ENCODE measurements around the gene FRMD4B.
A peak's percentile ranks its signal among the peaks of the same experiment; 100 is the strongest.

The FRMD4B gene

DNA sequence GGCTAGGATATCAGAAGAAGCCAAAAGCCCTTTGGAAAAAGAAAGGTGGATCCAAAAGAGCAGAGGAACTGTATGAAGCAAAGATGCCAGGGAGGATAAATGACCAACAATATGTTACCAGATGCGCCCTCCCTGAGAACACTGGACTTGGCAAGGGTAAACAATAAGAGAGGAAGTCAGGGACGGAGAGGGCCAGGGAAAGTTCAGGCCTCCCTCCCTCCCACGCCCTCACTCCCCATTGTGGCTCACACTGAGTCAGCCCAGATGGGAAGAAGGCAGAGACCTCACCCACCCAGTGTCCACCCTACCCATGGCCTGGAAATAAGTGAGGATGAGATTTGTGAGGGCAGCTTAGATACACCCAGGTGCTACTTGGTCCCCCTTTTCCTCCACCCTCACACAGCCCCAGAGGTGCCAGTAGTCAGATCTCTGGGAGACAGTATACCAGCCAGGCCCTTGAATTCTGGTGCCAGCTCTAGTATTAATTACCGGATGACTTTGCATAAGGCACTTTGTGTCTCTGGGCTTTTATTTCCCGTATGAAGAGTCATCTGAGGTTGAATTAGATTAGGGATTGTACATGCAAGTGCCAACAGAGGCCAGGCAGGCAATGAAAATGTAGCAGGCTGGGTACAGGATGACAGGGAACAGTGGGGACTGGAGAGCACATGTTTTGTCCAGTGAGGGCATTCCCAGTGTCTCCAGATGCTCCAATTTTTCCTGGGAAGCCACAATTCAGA, 35.1 kb upstream of the FRMD4B start:
- Histone ChIP-seq H3K9ac (ENCODE audit: low read length in 5 of 5) (no peak overlapping the region), H3K4me1 (ENCODE audit: control insufficient read depth in 5 of 5, insufficient read depth in 5 of 5, low read length in 5 of 5) (peaks cover 0 to 9% (median 0%) of the 10 kb centered on the region in 5 donors), H3K4me3 (ENCODE audit: low read depth in 1 of 5, low read length in 5 of 5) (no peak overlapping the region), H3K27ac (ENCODE audit: low read depth, low read length) (no peak overlapping the region), H3K36me3 (ENCODE audit: control insufficient read depth in 5 of 5, insufficient read depth in 5 of 5, low read length in 5 of 5) (no peaks in the 10 kb centered on the region), H3K27me3 (ENCODE audit: control insufficient read depth in 5 of 5, insufficient read depth in 4 of 5, low read length in 5 of 5) (no peaks in the 10 kb centered on the region), H3K9me3 (ENCODE audit: control insufficient read depth in 5 of 5, low read length in 5 of 5) (no peaks in the 10 kb centered on the region)

DNA sequence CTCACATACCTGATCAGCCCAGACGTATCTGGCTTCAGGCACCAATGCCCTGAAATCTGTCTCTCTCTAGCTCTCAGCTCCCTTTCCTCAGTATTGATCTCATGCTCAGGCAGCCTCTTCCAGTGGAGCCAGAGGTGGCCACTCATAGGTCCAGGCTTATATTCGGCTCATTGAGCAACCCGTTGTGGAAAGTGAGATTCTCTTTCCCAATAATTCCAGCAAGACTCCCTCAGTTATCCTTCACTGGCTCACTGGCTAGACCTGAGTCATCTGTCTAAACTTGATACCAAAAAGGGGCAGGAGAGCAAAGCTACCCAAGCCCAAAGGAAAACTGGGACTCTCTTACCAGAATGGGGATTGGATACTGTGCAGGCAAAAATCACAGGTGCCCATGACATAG, 33.4 kb upstream of the FRMD4B start:
- Histone ChIP-seq H3K36me3 (ENCODE audit: control insufficient read depth in 5 of 5, insufficient read depth in 5 of 5, low read length in 5 of 5) (no peaks in the 10 kb centered on the region), H3K27ac (ENCODE audit: low read depth, low read length) (no peak overlapping the region), H3K9me3 (ENCODE audit: control insufficient read depth in 5 of 5, low read length in 5 of 5) (no peaks in the 10 kb centered on the region), H3K4me1 (ENCODE audit: control insufficient read depth in 5 of 5, insufficient read depth in 5 of 5, low read length in 5 of 5) (peaks cover 0 to 9% (median 0%) of the 10 kb centered on the region in 5 donors), H3K27me3 (ENCODE audit: control insufficient read depth in 5 of 5, insufficient read depth in 4 of 5, low read length in 5 of 5) (no peaks in the 10 kb centered on the region), H3K4me3 (ENCODE audit: low read depth in 1 of 5, low read length in 5 of 5) (no peak overlapping the region), H3K9ac (ENCODE audit: low read length in 5 of 5) (no peak overlapping the region)

DNA sequence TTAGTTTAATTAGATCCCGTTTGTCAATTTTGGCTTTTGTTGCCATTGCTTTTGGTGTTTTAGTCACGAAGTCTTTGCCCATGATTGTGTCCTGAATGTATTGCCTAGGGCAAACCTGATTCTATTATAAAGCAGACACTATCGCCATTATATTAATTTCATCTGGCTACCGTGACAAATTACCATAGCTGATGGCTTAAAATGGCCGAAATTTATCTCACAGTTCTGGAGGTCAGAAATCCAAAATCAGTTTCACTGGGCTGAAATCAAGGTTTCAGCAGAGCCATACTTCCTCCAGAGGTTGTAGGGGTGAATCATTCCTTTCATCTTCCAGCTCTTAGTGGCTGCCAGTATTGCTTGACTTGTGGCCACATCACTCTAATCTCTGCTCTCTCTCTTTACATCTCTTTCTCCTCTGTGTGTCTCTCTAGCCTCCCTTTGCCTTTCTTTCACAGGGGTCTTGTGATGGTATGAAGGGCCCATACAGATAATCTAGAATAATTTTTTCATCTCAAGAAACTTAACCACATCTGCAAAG, 31.7 kb upstream of the FRMD4B start:
- Histone ChIP-seq H3K27ac (ENCODE audit: low read depth, low read length) (no peak overlapping the region), H3K9me3 (ENCODE audit: control insufficient read depth in 5 of 5, low read length in 5 of 5) (no peaks in the 10 kb centered on the region), H3K4me1 (ENCODE audit: control insufficient read depth in 5 of 5, insufficient read depth in 5 of 5, low read length in 5 of 5) (peaks cover 0 to 9% (median 0%) of the 10 kb centered on the region in 5 donors), H3K36me3 (ENCODE audit: control insufficient read depth in 5 of 5, insufficient read depth in 5 of 5, low read length in 5 of 5) (no peaks in the 10 kb centered on the region), H3K4me3 (ENCODE audit: low read depth in 1 of 5, low read length in 5 of 5) (no peak overlapping the region), H3K9ac (ENCODE audit: low read length in 5 of 5) (no peak overlapping the region), H3K27me3 (ENCODE audit: control insufficient read depth in 5 of 5, insufficient read depth in 4 of 5, low read length in 5 of 5) (no peaks in the 10 kb centered on the region)

DNA sequence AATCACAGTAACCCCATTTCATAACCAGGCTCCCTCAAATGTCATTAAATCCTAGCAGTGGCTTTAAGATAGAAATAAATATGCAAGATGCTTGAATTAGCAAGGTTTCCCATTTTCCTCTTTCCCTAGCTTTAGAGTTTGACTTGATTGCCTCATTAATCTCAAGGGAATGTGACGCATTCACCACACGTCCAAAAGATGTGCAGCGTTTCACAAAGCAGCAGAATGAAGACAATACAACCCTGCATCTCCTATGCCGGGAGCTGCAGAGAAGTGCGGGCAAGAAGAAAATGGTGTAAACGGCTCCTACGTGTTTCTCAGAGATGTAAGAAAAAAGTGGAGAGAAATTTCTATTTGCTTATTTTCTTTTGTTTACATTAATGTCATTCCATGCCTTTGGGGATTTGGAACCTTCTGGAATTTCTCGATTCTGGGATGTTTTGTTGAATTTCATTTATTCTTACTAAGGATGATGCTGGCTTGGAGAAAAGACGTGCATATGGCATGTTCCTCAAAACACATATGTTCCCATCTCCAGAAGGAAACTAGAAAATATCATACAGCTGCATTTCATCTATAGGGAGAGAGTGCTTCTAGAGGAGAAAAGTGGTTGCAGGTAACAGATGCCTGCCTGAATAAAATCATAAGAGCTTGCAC, 27.8 kb upstream of the FRMD4B start:
- Histone ChIP-seq H3K9me3 (ENCODE audit: control insufficient read depth in 5 of 5, low read length in 5 of 5) (no peaks in the 10 kb centered on the region), H3K27me3 (ENCODE audit: control insufficient read depth in 5 of 5, insufficient read depth in 4 of 5, low read length in 5 of 5) (peaks cover 0 to 8% (median 0%) of the 10 kb centered on the region in 5 donors), H3K9ac (ENCODE audit: low read length in 5 of 5) (no peak overlapping the region), H3K4me3 (ENCODE audit: low read depth in 1 of 5, low read length in 5 of 5) (no peak overlapping the region), H3K27ac (ENCODE audit: low read depth, low read length) (no peak overlapping the region), H3K4me1 (ENCODE audit: control insufficient read depth in 5 of 5, insufficient read depth in 5 of 5, low read length in 5 of 5) (peaks cover 0 to 12% (median 10%) of the 10 kb centered on the region in 5 donors), H3K36me3 (ENCODE audit: control insufficient read depth in 5 of 5, insufficient read depth in 5 of 5, low read length in 5 of 5) (no peaks in the 10 kb centered on the region)

DNA sequence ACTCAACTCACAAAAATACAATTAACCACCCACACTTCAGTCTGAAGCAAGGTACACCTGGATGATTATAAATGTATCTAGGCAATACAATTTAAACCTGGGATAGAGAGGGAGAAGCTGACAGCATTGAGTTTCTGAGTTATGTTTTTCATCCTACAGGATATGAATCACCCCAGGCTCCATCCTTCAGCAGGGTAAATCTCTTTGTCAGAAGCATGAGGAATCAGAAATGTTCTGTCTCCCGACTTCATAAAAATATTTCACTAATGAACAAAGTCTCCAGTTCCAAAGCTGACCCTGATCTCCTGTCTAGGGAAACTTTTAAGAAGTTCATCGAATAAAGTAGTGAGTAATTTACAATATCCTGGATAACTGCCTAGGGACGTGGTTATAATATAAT, 25.5 kb upstream of the FRMD4B start:
- Histone ChIP-seq H3K4me1 (ENCODE audit: control insufficient read depth in 5 of 5, insufficient read depth in 5 of 5, low read length in 5 of 5) (peaks cover 0 to 18% (median 10%) of the 10 kb centered on the region in 5 donors), H3K27me3 (ENCODE audit: control insufficient read depth in 5 of 5, insufficient read depth in 4 of 5, low read length in 5 of 5) (peaks cover 0 to 8% (median 0%) of the 10 kb centered on the region in 5 donors), H3K4me3 (ENCODE audit: low read depth in 1 of 5, low read length in 5 of 5) (no peak overlapping the region), H3K9me3 (ENCODE audit: control insufficient read depth in 5 of 5, low read length in 5 of 5) (no peaks in the 10 kb centered on the region), H3K27ac (ENCODE audit: low read depth, low read length) (no peak overlapping the region), H3K36me3 (ENCODE audit: control insufficient read depth in 5 of 5, insufficient read depth in 5 of 5, low read length in 5 of 5) (no peaks in the 10 kb centered on the region), H3K9ac (ENCODE audit: low read length in 5 of 5) (no peak overlapping the region)

DNA sequence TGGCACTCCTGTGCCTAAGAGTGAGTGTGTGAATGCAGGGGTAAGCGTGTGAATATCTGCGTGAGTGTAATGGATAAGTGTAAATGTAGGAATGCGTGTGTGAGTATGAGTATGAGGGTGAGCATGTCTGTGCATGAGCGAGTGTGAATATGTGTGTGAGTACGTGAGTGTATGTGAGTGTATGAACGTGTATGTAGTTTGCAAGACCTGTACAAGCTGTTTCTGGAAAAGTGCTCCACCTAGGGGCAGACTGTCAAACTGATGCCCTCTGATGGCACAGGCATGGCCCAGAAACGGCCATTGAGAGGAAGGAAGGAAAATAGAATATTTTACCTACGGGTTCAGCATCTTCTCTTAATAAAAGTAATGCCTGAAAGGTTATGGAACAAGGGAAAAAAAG, 24.4 kb upstream of the FRMD4B start:
- Histone ChIP-seq H3K36me3 (ENCODE audit: control insufficient read depth in 5 of 5, insufficient read depth in 5 of 5, low read length in 5 of 5) (no peaks in the 10 kb centered on the region), H3K27me3 (ENCODE audit: control insufficient read depth in 5 of 5, insufficient read depth in 4 of 5, low read length in 5 of 5) (peaks cover 0 to 8% (median 0%) of the 10 kb centered on the region in 5 donors), H3K4me1 (ENCODE audit: control insufficient read depth in 5 of 5, insufficient read depth in 5 of 5, low read length in 5 of 5) (peaks cover 0 to 23% (median 15%) of the 10 kb centered on the region in 5 donors), H3K9me3 (ENCODE audit: control insufficient read depth in 5 of 5, low read length in 5 of 5) (peaks cover under 1 to 4% (median 3%) of the 10 kb centered on the region in 5 donors), H3K27ac (ENCODE audit: low read depth, low read length) (no peak overlapping the region), H3K4me3 (ENCODE audit: low read depth in 1 of 5, low read length in 5 of 5) (peak overlapping the region in 4 of 5 donors; percentile 19 to 58 (median 48)), H3K9ac (ENCODE audit: low read length in 5 of 5) (no peak overlapping the region)

DNA sequence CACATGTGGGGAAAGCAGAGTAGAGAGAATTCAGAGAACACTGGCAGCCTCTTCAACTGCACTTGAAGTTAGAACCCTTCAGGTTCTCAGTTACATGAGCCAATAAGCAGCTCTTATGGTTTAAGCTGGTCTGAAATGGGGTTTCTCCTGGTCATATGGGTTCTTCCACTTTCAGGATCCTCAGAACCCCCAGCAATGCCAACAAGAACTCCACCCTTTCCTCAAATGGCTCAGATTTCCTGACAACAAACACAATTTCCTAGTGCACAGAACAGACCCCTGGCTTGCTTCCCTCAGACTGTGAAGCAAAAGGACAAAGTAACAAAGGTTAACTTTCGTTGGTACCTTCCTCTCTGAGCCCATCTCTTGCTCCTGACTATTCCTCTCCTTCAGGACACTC, 23.9 kb upstream of the FRMD4B start:
- peaks cover 0 to 8% (median 0%) of the 10 kb centered on the region in 5 donors for H3K27me3 ChIP-seq (ENCODE audit: control insufficient read depth in 5 of 5, insufficient read depth in 4 of 5, low read length in 5 of 5)
- peaks cover 0 to 23% (median 15%) of the 10 kb centered on the region in 5 donors for H3K4me1 ChIP-seq (ENCODE audit: control insufficient read depth in 5 of 5, insufficient read depth in 5 of 5, low read length in 5 of 5)
- H3K36me3 ChIP-seq (ENCODE audit: control insufficient read depth in 5 of 5, insufficient read depth in 5 of 5, low read length in 5 of 5), result no peaks in the 10 kb centered on the region
- peak overlapping the region in 3 of 5 donors; percentile 43 to 58 (median 54) for H3K4me3 ChIP-seq (ENCODE audit: low read depth in 1 of 5, low read length in 5 of 5)
- peaks cover 5 to 9% (median 8%) of the 10 kb centered on the region in 5 donors for H3K9me3 ChIP-seq (ENCODE audit: control insufficient read depth in 5 of 5, low read length in 5 of 5)
- H3K27ac ChIP-seq (ENCODE audit: low read depth, low read length), result no peak overlapping the region
- no peak overlapping the region for H3K9ac ChIP-seq (ENCODE audit: low read length in 5 of 5)

DNA sequence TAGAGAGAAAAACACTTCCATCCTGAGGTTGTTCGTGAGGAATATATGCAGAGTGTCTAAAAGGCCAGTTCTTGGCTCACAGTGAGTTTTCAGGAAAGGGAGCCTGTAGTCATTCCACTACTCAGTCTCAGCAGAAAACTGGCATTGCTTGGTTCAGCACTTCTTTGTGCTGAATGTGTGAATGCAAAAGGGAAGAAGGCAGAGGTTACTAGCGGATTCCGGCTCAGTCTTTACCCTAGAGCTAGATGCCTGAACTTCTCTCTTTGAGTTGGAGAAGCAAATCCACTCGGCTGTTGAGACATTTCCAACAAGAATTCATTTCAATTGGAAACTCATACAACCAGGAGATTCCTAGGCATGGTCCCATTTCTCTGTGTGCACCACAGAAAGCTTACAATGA, 23.1 kb upstream of the FRMD4B start:
- H3K27me3 ChIP-seq (ENCODE audit: control insufficient read depth in 5 of 5, insufficient read depth in 4 of 5, low read length in 5 of 5), result peaks cover 0 to 8% (median 0%) of the 10 kb centered on the region in 5 donors
- no peaks in the 10 kb centered on the region for H3K36me3 ChIP-seq (ENCODE audit: control insufficient read depth in 5 of 5, insufficient read depth in 5 of 5, low read length in 5 of 5)
- H3K9ac ChIP-seq (ENCODE audit: low read length in 5 of 5), result no peak overlapping the region
- H3K4me3 ChIP-seq (ENCODE audit: low read depth in 1 of 5, low read length in 5 of 5), result no peak overlapping the region
- peaks cover 0 to 23% (median 15%) of the 10 kb centered on the region in 5 donors for H3K4me1 ChIP-seq (ENCODE audit: control insufficient read depth in 5 of 5, insufficient read depth in 5 of 5, low read length in 5 of 5)
- no peak overlapping the region for H3K27ac ChIP-seq (ENCODE audit: low read depth, low read length)
- peaks cover 6 to 14% (median 11%) of the 10 kb centered on the region in 5 donors for H3K9me3 ChIP-seq (ENCODE audit: control insufficient read depth in 5 of 5, low read length in 5 of 5)

DNA sequence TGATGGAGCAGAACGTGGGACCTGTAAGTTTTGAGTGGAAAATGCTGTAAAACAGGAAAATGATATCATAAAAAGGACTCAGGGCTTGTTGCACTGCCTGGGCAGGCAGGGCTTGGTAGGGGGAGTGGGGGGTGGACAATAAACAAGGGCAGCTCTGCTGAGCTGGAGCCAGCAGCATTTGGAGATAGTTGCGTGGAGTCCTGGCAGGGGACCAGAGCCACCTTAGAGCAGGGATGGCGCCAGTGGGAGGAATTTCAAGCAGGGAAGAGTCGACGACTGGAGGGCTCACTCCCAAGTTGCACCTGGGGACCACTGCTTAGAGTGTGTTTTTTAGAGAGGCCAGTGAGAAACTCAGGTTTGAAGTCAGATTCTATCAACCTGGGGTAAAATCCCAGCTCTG, 22.7 kb upstream of the FRMD4B start:
- H3K9me3 ChIP-seq (ENCODE audit: control insufficient read depth in 5 of 5, low read length in 5 of 5), result peaks cover 6 to 14% (median 11%) of the 10 kb centered on the region in 5 donors
- H3K36me3 ChIP-seq (ENCODE audit: control insufficient read depth in 5 of 5, insufficient read depth in 5 of 5, low read length in 5 of 5), result no peaks in the 10 kb centered on the region
- peaks cover 0 to 8% (median 0%) of the 10 kb centered on the region in 5 donors for H3K27me3 ChIP-seq (ENCODE audit: control insufficient read depth in 5 of 5, insufficient read depth in 4 of 5, low read length in 5 of 5)
- no peak overlapping the region for H3K27ac ChIP-seq (ENCODE audit: low read depth, low read length)
- no peak overlapping the region for H3K9ac ChIP-seq (ENCODE audit: low read length in 5 of 5)
- H3K4me1 ChIP-seq (ENCODE audit: control insufficient read depth in 5 of 5, insufficient read depth in 5 of 5, low read length in 5 of 5), result peaks cover 0 to 23% (median 15%) of the 10 kb centered on the region in 5 donors
- no peak overlapping the region for H3K4me3 ChIP-seq (ENCODE audit: low read depth in 1 of 5, low read length in 5 of 5)

DNA sequence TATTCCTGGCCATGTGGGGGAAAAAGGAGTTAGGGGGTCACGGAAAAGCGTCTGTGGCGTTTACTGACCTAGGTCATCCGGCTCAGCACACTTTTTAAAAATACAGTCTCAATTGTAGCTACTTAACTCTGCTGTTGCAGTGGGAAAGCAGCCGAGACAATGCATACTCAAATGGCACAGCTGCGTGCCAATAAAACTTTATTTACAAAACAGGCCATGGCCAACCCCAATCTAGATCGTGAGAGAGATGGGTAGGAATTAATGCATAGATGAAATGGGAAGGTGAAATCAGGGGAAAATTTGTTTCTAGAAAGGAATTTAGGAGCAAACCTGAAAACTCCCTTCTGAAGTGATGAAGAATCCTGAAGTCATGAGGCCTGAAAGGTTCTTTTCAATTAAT, 22.0 kb upstream of the FRMD4B start:
- Histone ChIP-seq H3K9ac (ENCODE audit: low read length in 5 of 5) (no peak overlapping the region), H3K4me3 (ENCODE audit: low read depth in 1 of 5, low read length in 5 of 5) (no peak overlapping the region), H3K27ac (ENCODE audit: low read depth, low read length) (no peak overlapping the region), H3K27me3 (ENCODE audit: control insufficient read depth in 5 of 5, insufficient read depth in 4 of 5, low read length in 5 of 5) (peaks cover 0 to 8% (median 0%) of the 10 kb centered on the region in 5 donors), H3K4me1 (ENCODE audit: control insufficient read depth in 5 of 5, insufficient read depth in 5 of 5, low read length in 5 of 5) (peaks cover 0 to 23% (median 15%) of the 10 kb centered on the region in 5 donors), H3K36me3 (ENCODE audit: control insufficient read depth in 5 of 5, insufficient read depth in 5 of 5, low read length in 5 of 5) (no peaks in the 10 kb centered on the region), H3K9me3 (ENCODE audit: control insufficient read depth in 5 of 5, low read length in 5 of 5) (peaks cover 6 to 14% (median 11%) of the 10 kb centered on the region in 5 donors)
